Measurements from ENCODE around the gene SLC19A1. TPM values are rescaled to one million over a fixed set of nuclear protein-coding genes. Genes with fewer than 3 reads are reported as not detected.

The SLC19A1 gene
- polyA plus RNA-seq, 1 of the 3 experiments (the other 2 are of a cell fraction), result 15.0 TPM

DNA sequence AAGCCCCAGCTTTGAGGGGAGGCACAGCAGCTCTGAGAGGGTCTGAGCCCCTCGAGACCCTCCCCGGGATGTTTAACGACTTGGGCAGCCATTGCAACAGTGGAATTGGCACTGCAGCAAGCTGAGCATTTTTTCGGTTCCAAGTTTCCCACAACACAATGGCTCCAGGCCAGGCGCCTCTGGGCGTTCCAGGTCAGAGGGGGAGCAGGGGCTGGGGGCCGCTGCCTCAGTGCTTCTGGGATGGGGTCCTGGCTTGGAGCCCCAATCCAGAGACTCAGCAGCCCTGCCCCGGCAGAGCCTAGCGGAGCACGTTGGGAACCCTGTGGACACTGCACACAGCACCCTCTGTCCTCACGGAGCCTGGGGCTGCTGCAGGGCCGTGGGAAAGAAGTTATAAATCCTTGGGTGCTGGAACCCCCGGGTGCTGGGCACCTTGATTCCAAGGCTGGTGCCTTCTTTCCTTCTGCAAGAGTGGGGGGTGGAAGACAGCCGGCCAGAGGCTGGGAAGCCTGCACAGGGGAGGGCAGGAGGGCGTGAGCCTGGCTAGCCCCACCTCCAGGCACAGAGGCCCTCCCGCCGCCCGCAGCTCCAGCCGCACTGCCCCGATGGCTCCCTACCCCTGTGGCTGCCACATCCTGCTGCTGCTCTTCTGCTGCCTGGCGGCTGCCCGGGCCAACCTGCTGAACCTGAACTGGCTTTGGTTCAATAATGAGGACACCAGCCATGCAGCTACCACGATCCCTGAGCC lies 87.1 kb downstream of the SLC19A1 start:
- Histone ChIP-seq H4K20me1 (ENCODE audit: insufficient read depth) (peaks cover 73% of the 10 kb centered on the region), H3K9me2 (no peaks in the 10 kb centered on the region), H3K79me2 (ENCODE audit: insufficient read depth) (peaks cover 52% of the 10 kb centered on the region), H3K27ac (ENCODE audit: low read depth in 2 of 2, low read length in 1 of 2) (no peak overlapping the region), H3K27me3 (ENCODE audit: insufficient read depth) (no peaks in the 10 kb centered on the region), H2AFZ (ENCODE audit: low read depth) (no peak overlapping the region), H3K36me3 (replicated peaks in 1 of 2; ENCODE audit: control insufficient read depth in 1 of 2, insufficient read depth in 2 of 2, low read length in 1 of 2) (peaks cover 0 to 5% of the 10 kb centered on the region in 2 experiments), H3K4me2 (peak overlapping the region; percentile 33; the same call in 1 of the 2 replicates), H3K9ac (no peak overlapping the region), H3K9me3 (no peaks in the 10 kb centered on the region), H3K4me1 (ENCODE audit: control insufficient read depth in 1 of 2, insufficient read depth in 2 of 2, low read depth in 1 of 2, low read length in 1 of 2) (peaks cover 0 to 13% of the 10 kb centered on the region in 2 experiments; a peak in 1 of 4 replicates), H3K4me3 (ENCODE audit: low read depth in 2 of 2, low read length in 1 of 2) (no peak overlapping the region), H3F3A (replicated peaks; ENCODE audit: insufficient read depth) (peaks cover 18% of the 10 kb centered on the region)
- POLR2A ChIA-PET, result no interaction called here
- WGBS (ENCODE audit: low lambda C conversion rate), result 50% methylated on average over 5 of the region's 23 CpGs
- CTCF ChIA-PET, result interaction anchor here (0.8 to 2.1 kb wide), 4 partner anchors 10 to 315 kb away, joined by 4 to 5 read pairs (median 4); no protein-coding TSS in a partner anchor
- no peak for TF ChIP-seq EP300 (IDR thresholded peaks at IDR 0.05; ENCODE audit: borderline replicate concordance in 1 of 2, low read depth in 1 of 2, low read length in 1 of 2)
- TF ChIP-seq, protein P1, sequence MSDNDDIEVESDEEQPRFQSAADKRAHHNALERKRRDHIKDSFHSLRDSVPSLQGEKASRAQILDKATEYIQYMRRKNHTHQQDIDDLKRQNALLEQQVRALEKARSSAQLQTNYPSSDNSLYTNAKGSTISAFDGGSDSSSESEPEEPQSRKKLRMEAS (IDR thresholded peaks at IDR 0.05; ENCODE audit: low read depth), result no peak
- TF ChIP-seq, protein P2, sequence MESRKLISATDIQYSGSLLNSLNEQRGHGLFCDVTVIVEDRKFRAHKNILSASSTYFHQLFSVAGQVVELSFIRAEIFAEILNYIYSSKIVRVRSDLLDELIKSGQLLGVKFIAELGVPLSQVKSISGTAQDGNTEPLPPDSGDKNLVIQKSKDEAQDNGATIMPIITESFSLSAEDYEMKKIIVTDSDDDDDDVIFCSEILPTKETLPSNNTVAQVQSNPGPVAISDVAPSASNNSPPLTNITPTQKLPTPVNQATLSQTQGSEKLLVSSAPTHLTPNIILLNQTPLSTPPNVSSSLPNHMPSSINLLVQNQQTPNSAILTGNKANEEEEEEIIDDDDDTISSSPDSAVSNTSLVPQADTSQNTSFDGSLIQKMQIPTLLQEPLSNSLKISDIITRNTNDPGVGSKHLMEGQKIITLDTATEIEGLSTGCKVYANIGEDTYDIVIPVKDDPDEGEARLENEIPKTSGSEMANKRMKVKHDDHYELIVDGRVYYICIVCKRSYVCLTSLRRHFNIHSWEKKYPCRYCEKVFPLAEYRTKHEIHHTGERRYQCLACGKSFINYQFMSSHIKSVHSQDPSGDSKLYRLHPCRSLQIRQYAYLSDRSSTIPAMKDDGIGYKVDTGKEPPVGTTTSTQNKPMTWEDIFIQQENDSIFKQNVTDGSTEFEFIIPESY (IDR thresholded peaks at IDR 0.05; ENCODE audit: borderline replicate concordance, low read depth), result no peak
- TF ChIP-seq TCF12 (IDR thresholded peaks at IDR 0.05), result no peak
- no peak for TF ChIP-seq GABPA (IDR thresholded peaks at IDR 0.05; ENCODE audit: low read depth)
- TF ChIP-seq, protein P3, sequence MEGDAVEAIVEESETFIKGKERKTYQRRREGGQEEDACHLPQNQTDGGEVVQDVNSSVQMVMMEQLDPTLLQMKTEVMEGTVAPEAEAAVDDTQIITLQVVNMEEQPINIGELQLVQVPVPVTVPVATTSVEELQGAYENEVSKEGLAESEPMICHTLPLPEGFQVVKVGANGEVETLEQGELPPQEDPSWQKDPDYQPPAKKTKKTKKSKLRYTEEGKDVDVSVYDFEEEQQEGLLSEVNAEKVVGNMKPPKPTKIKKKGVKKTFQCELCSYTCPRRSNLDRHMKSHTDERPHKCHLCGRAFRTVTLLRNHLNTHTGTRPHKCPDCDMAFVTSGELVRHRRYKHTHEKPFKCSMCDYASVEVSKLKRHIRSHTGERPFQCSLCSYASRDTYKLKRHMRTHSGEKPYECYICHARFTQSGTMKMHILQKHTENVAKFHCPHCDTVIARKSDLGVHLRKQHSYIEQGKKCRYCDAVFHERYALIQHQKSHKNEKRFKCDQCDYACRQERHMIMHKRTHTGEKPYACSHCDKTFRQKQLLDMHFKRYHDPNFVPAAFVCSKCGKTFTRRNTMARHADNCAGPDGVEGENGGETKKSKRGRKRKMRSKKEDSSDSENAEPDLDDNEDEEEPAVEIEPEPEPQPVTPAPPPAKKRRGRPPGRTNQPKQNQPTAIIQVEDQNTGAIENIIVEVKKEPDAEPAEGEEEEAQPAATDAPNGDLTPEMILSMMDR (IDR thresholded peaks at IDR 0.05), result no peak
- TF ChIP-seq RXRA (IDR thresholded peaks at IDR 0.05; ENCODE audit: borderline replicate concordance, low read depth), result no peak
- no peak for TF ChIP-seq FOXM1 (IDR thresholded peaks at IDR 0.05; ENCODE audit: low read depth)
- no peak for TF ChIP-seq NFIC (IDR thresholded peaks at IDR 0.05; ENCODE audit: borderline replicate concordance)
- no peak for TF ChIP-seq RCOR1 (IDR thresholded peaks at IDR 0.05; ENCODE audit: low read length)
- no peak for TF ChIP-seq FOXJ3 (CRISPR knock-in tag; IDR thresholded peaks at IDR 0.05)
- no peak for TF ChIP-seq SMC3 (IDR thresholded peaks at IDR 0.05; ENCODE audit: low read depth, low read length)
- no peak for DNase-seq

Measured in SK-N-SH (cell line).